Measurements from ENCODE around the gene WNT6.

DNA sequence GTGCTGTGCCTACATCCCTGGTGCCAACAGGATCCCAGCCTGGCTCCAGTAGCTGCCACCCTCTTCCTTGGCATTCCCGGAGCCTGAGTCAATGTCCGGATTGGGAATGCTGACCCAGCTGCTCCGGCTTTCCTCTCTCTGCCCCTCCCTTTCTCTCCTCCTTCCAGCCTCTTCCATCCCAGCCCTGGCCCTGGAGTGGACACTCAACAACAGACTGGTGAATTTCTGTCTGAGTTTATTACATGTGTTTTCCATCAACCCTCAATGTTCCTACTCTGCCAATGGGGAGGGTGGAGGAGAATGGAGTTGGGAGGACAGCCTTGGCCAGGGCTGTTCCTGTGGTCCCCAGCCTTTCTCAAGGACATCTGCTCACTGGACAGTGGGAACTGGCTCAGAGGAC lies 27.1 kb upstream of the WNT6 start:
- TF ChIP-seq, protein P1, sequence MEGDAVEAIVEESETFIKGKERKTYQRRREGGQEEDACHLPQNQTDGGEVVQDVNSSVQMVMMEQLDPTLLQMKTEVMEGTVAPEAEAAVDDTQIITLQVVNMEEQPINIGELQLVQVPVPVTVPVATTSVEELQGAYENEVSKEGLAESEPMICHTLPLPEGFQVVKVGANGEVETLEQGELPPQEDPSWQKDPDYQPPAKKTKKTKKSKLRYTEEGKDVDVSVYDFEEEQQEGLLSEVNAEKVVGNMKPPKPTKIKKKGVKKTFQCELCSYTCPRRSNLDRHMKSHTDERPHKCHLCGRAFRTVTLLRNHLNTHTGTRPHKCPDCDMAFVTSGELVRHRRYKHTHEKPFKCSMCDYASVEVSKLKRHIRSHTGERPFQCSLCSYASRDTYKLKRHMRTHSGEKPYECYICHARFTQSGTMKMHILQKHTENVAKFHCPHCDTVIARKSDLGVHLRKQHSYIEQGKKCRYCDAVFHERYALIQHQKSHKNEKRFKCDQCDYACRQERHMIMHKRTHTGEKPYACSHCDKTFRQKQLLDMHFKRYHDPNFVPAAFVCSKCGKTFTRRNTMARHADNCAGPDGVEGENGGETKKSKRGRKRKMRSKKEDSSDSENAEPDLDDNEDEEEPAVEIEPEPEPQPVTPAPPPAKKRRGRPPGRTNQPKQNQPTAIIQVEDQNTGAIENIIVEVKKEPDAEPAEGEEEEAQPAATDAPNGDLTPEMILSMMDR (IDR thresholded peaks at IDR 0.05): no peak
- no peak for TF ChIP-seq POLR2A (IDR thresholded peaks at IDR 0.05)
